IMR-90 (cell line): ENCODE results near the gene FHL5. TPM values are rescaled to one million over a fixed set of nuclear protein-coding genes. Genes with fewer than 3 reads are reported as not detected.

Source experiments
- ATAC-seq: fragments of 200-7000 bp; cut with Tn5 transposase; 2 replicates; pipeline ENCODE4 v1.9.1; 2020; ENCODE audit warnings: low read depth, mild to moderate bottlenecking, moderate library complexity
- BruUV-seq: library from RNA; stranded (reverse); fragments of 400-500 nt; replicated peaks from 2 replicates; lab custom pipeline; 2021; lab: Mats Ljungman, UMichigan
- CTCF ChIA-PET: fragments of 300-600 bp; formaldehyde crosslinking; extraction: SDS; loops from one replicate; lab custom pipeline; 2021; ENCODE audit warnings: antibody characterized with exemption; lab: Yijun Ruan, JAX
- POLR2A ChIA-PET: fragments of 300-600 bp; sonication (Branson Sonifier 250); formaldehyde crosslinking; loops from one replicate; lab custom pipeline; 2022; ENCODE audit warnings: antibody characterized with exemption; ENCODE audit not compliant: unreplicated experiment; lab: Charles Lee
- DNase-seq: peaks from one replicate; pipeline ENCODE4 v3.0.0; 2013
- H2AFZ ChIP-seq: replicated peaks from 2 replicates; pipeline ENCODE3; 2013; ENCODE audit warnings: low read length, mild to moderate bottlenecking; ENCODE audit not compliant: poor library complexity
- H2AK5ac ChIP-seq: 2 replicates; pipeline ENCODE4 v1.6.1; 2013; ENCODE audit warnings: low read depth, low read length, inconsistent platforms
- H2AK9ac ChIP-seq: replicated peaks from 2 replicates; pipeline ENCODE3; 2013; ENCODE audit warnings: mild to moderate bottlenecking, low read depth, low read length, moderate library complexity; ENCODE audit not compliant: poor library complexity
- H2BK120ac ChIP-seq: 2 replicates; pipeline ENCODE4 v1.6.1; 2013; ENCODE audit warnings: low read depth, low read length, inconsistent platforms
- H2BK15ac ChIP-seq: 3 replicates; pipeline ENCODE4 v1.6.1; 2013; ENCODE audit warnings: low read depth, low read length, inconsistent platforms
- H2BK20ac ChIP-seq: 2 replicates; pipeline ENCODE4 v1.6.1; 2013; ENCODE audit warnings: low read depth, mild to moderate bottlenecking, inconsistent platforms, low read length, moderate library complexity
- H2BK5ac ChIP-seq: 2 replicates; pipeline ENCODE4 v1.6.1; 2013; ENCODE audit warnings: mild to moderate bottlenecking, low read depth, low read length, inconsistent platforms; ENCODE audit not compliant: poor library complexity, severe bottlenecking
- H3K14ac ChIP-seq: replicated peaks from 2 replicates; pipeline ENCODE4 v1.6.1; 2013; ENCODE audit warnings: low read depth, low read length, inconsistent platforms
- H3K18ac ChIP-seq: 2 replicates; pipeline ENCODE4 v1.6.1; 2013; ENCODE audit warnings: low read depth, low read length, control low read depth
- H3K23ac ChIP-seq: 2 replicates; pipeline ENCODE4 v1.6.1; 2013; ENCODE audit warnings: low read depth, low read length, inconsistent platforms
- H3K27ac ChIP-seq: 2 replicates; pipeline ENCODE4 v1.5.1; 2013; ENCODE audit warnings: mild to moderate bottlenecking, control low read depth, low read length; ENCODE audit not compliant: insufficient read depth
- H3K27me3 ChIP-seq: 2 replicates; pipeline ENCODE4 v1.6.1; 2013; ENCODE audit warnings: low read length; ENCODE audit not compliant: control insufficient read depth, insufficient read depth
- H3K36me3 ChIP-seq: 2 replicates; pipeline ENCODE4 v1.6.1; 2013; ENCODE audit warnings: low read length, mixed read lengths; ENCODE audit not compliant: control insufficient read depth, insufficient read depth
- H3K4ac ChIP-seq: 2 replicates; pipeline ENCODE4 v1.6.1; 2013; ENCODE audit warnings: low read depth, low read length, inconsistent platforms
- H3K4me1 ChIP-seq: 2 replicates; pipeline ENCODE4 v1.6.1; 2013; ENCODE audit warnings: low read length, mixed read lengths; ENCODE audit not compliant: control insufficient read depth, insufficient read depth
- H3K4me2 ChIP-seq: 2 replicates; pipeline ENCODE4 v1.6.1; 2013; ENCODE audit warnings: low read depth, mild to moderate bottlenecking, control low read depth, low read length, moderate library complexity
- H3K4me3 ChIP-seq: 2 replicates; pipeline ENCODE4 v1.5.1; 2013; ENCODE audit warnings: low read depth, mild to moderate bottlenecking, control low read depth, low read length, moderate library complexity; ENCODE audit not compliant: insufficient read depth
- H3K56ac ChIP-seq: 2 replicates; pipeline ENCODE4 v1.6.1; 2013; ENCODE audit warnings: low read length, inconsistent platforms; ENCODE audit not compliant: insufficient read depth; ENCODE audit errors: extremely low read depth
- H3K79me1 ChIP-seq, 2 experiments: 2 replicates each; pipeline ENCODE4 v1.6.1; 2013; ENCODE audit warnings: low read length in 2 of 2, inconsistent platforms in 1 of 2, low read depth in 1 of 2
- H3K9ac ChIP-seq: 2 replicates; pipeline ENCODE4 v1.6.1; 2013; ENCODE audit warnings: low read depth, low read length, control low read depth
- H3K9me1 ChIP-seq: 2 replicates; pipeline ENCODE4 v1.6.1; 2013; ENCODE audit warnings: low read length, inconsistent platforms; ENCODE audit not compliant: insufficient read depth
- H3K9me3 ChIP-seq: 2 replicates; pipeline ENCODE4 v1.6.1; 2013; ENCODE audit warnings: low read length; ENCODE audit not compliant: control insufficient read depth, insufficient read depth
- H4K20me1 ChIP-seq: 2 replicates; pipeline ENCODE4 v1.6.1; 2013; ENCODE audit warnings: low read length, inconsistent platforms; ENCODE audit not compliant: insufficient read depth
- H4K5ac ChIP-seq: 2 replicates; pipeline ENCODE4 v1.6.1; 2013; ENCODE audit warnings: mild to moderate bottlenecking, low read depth, low read length, control low read depth
- H4K8ac ChIP-seq, 2 experiments: 2 replicates each; pipeline ENCODE4 v1.6.1; 2013; ENCODE audit warnings: low read depth in 2 of 2, low read length in 2 of 2, control low read depth in 1 of 2, inconsistent platforms in 1 of 2
- H4K91ac ChIP-seq: 2 replicates; pipeline ENCODE4 v1.6.1; 2013; ENCODE audit warnings: low read depth, low read length, inconsistent platforms; ENCODE audit not compliant: insufficient read depth
- BHLHE40 ChIP-seq: fragments of 150-350 bp; IDR thresholded peaks from 2 replicates; pipeline ENCODE4 v1.6.1; 2016; ENCODE audit warnings: mild to moderate bottlenecking, low read depth, low read length
- CEBPB ChIP-seq: IDR thresholded peaks from 2 replicates; pipeline ENCODE4 v1.6.1; 2012; ENCODE audit warnings: low read depth, low read length, improper control_type of control experiment
- CHD1 ChIP-seq: IDR thresholded peaks from 2 replicates; pipeline ENCODE4 v1.6.1; 2012; ENCODE audit warnings: low read depth, low read length, improper control_type of control experiment
- CTCF ChIP-seq: conservative IDR thresholded peaks from 2 replicates; pipeline ENCODE4 v1.5.1; 2012; ENCODE audit warnings: mild to moderate bottlenecking, low read depth, low read length, improper control_type of control experiment
- ELK1 ChIP-seq: fragments of 150-350 bp; IDR thresholded peaks from 2 replicates; pipeline ENCODE4 v1.6.1; 2016; ENCODE audit warnings: low read depth, mild to moderate bottlenecking, low read length, moderate library complexity, borderline replicate concordance
- FOS ChIP-seq: fragments of 150-350 bp; IDR thresholded peaks from 2 replicates; pipeline ENCODE4 v1.6.1; 2016; ENCODE audit warnings: low read depth, low read length
- MAFK ChIP-seq: IDR thresholded peaks from 2 replicates; pipeline ENCODE4 v1.6.1; 2012; ENCODE audit warnings: low read depth, low read length, improper control_type of control experiment
- MAZ ChIP-seq: IDR thresholded peaks from 2 replicates; pipeline ENCODE4 v1.6.1; 2012; ENCODE audit warnings: low read depth, mild to moderate bottlenecking, low read length, improper control_type of control experiment, moderate library complexity, borderline replicate concordance
- MXI1 ChIP-seq: IDR thresholded peaks from 2 replicates; pipeline ENCODE4 v1.6.1; 2012; ENCODE audit warnings: low read depth, mild to moderate bottlenecking, low read length, moderate library complexity, borderline replicate concordance
- NFE2L2 ChIP-seq: fragments of 150-350 bp; IDR thresholded peaks from 2 replicates; pipeline ENCODE4 v1.6.1; 2016; ENCODE audit warnings: low read depth, mild to moderate bottlenecking, low read length
- POLR2A ChIP-seq: IDR thresholded peaks from 2 replicates; pipeline ENCODE4 v1.6.1; 2012; ENCODE audit warnings: mild to moderate bottlenecking, low read depth, low read length
- RAD21 ChIP-seq: IDR thresholded peaks from 2 replicates; pipeline ENCODE4 v1.6.1; 2012; ENCODE audit warnings: low read length, improper control_type of control experiment
- RCOR1 ChIP-seq: IDR thresholded peaks from 2 replicates; pipeline ENCODE4 v1.6.1; 2012; ENCODE audit warnings: mild to moderate bottlenecking, low read length, improper control_type of control experiment; ENCODE audit not compliant: insufficient replicate concordance
- RFX5 ChIP-seq: IDR thresholded peaks from 2 replicates; pipeline ENCODE4 v1.8.0; 2012; ENCODE audit warnings: low read depth, mild to moderate bottlenecking, low read length, moderate library complexity
- SMC3 ChIP-seq: fragments of 150-350 bp; IDR thresholded peaks from 2 replicates; pipeline ENCODE4 v1.6.1; 2016; ENCODE audit warnings: low read depth, mild to moderate bottlenecking, antibody characterized with exemption, low read length, moderate library complexity
- USF2 ChIP-seq: fragments of 150-350 bp; IDR thresholded peaks from 2 replicates; pipeline ENCODE4 v1.6.1; 2017; ENCODE audit warnings: mild to moderate bottlenecking, antibody characterized with exemption, low read length, low read depth
- dilution Hi-C: fragments of 300-500 bp; cut with HindIII; formaldehyde crosslinking; loops from one replicate; pipeline ENCODE4 v1.14.3; 2018; ENCODE audit warnings: low sequenced_read_pairs; ENCODE audit not compliant: unreplicated experiment
- in situ Hi-C: fragments of 300-500 bp; cut with MboI; formaldehyde crosslinking; loops from 3 replicates; pipeline ENCODE4 v1.14.3; 2019; ENCODE audit warnings: low sequenced_read_pairs, inconsistent platforms, mixed read lengths
- intact Hi-C: fragments of 100-400 bp; cut with micrococcal nuclease; formaldehyde crosslinking; loops from 2 replicates; pipeline ENCODE4 v1.10.0; 2022
- polyA plus RNA-seq, 3 experiments: library from polyadenylated mRNA; depleted of rRNA; stranded (reverse); fragments of >200 nt; gene quantifications; 2 replicates each; pipeline ENCODE4 v1.2.3, GENCODE V29; 2012; ENCODE audit warnings: low replicate concordance in 1 of 3
- total RNA-seq: library from RNA; depleted of rRNA; stranded (reverse); fragments of >200 nt; gene quantifications from 2 replicates; pipeline ENCODE4 v1.2.3, GENCODE V29; 2012

Gene FHL5
- total and polyA plus RNA-seq, 2 of the 4 experiments (the other 2 are of a cell fraction), result not detected

- H3K4me1 ChIP-seq, result no peaks in the 10 kb centered on the region
- H3K9ac ChIP-seq, result no peak overlapping the region
- no peaks in the 10 kb centered on the region for H3K36me3 ChIP-seq
- no peaks in the 10 kb centered on the region for H3K9me3 ChIP-seq
- no peak overlapping the region for H3K4me2 ChIP-seq
- intact Hi-C loops, result no loop called here
- no peak overlapping the region for H2AFZ ChIP-seq
- POLR2A ChIA-PET, result no interaction called here
- TF ChIP-seq RCOR1 (no peak), SMC3 (no peak), BHLHE40 (no peak), NFE2L2 (no peak), FOS (no peak), MAZ (no peak), CTCF (no peak), RAD21 (no peak), USF2 (no peak), ELK1 (no peak), POLR2A (no peak), MXI1 (no peak), CHD1 (no peak), CEBPB (no peak), MAFK (no peak), RFX5 (no peak)
- no peak overlapping the region for H3K27ac ChIP-seq
- H4K91ac ChIP-seq, result no peak overlapping the region
- H3K79me1 ChIP-seq, result no peaks in the 10 kb centered on the region
- CTCF ChIA-PET, result no interaction called here
- DNase-seq (no peak), ATAC-seq (no peak)
- no peaks in the 10 kb centered on the region for H4K20me1 ChIP-seq
- dilution Hi-C loops, result no loop called here
- H2AK9ac ChIP-seq, result no peak overlapping the region
- H2BK15ac ChIP-seq, result no peak overlapping the region
- no peak overlapping the region for H3K4me3 ChIP-seq
- H2BK20ac ChIP-seq, result no peak overlapping the region
- H3K9me1 ChIP-seq, result no peaks in the 10 kb centered on the region
- H2BK5ac ChIP-seq, result no peak overlapping the region
- no peak overlapping the region for H3K4ac ChIP-seq
- H2BK120ac ChIP-seq, result no peak overlapping the region
- H3K18ac ChIP-seq, result no peak overlapping the region
- H3K23ac ChIP-seq, result no peak overlapping the region
- H4K8ac ChIP-seq, result no peak overlapping the region
- H3K14ac ChIP-seq, result no peak overlapping the region
- H2AK5ac ChIP-seq, result no peak overlapping the region
- no peaks in the 10 kb centered on the region for H3K27me3 ChIP-seq
- BruUV-seq, result no TSS peak
- H4K5ac ChIP-seq, result no peak overlapping the region
- in situ Hi-C loops, result no loop called here
- H3K56ac ChIP-seq, result no peak overlapping the region
Observed at GRCh38 chr6:96563853-96564252, 925 bp downstream of the FHL5 start.
